Thoracic aorta (tissue), 2 donors: ENCODE measurements around the gene SAMD1. TPM values are rescaled to one million over a fixed set of nuclear protein-coding genes. Genes with fewer than 3 reads are reported as not detected.

Experiments
- ATAC-seq: fragments of 150-250 bp; one replicate; pipeline ENCODE4 v1.8.0; 2017; ENCODE audit warnings: low read depth; ENCODE audit not compliant: insufficient number of reproducible peaks, low FRiP score
- DNase-seq: peaks from one replicate; pipeline ENCODE4 v3.0.0-alpha.2; 2020; ENCODE audit warnings: low spot score
- H3K27ac ChIP-seq, 2 donors: fragments of 200-600 bp; sonication (generic); 1 replicate in 1 of 2; 2 replicates in 1 of 2; pipeline ENCODE4 v1.5.1; 2016; ENCODE audit warnings: mild to moderate bottlenecking in 2 of 2, moderate library complexity in 2 of 2
- H3K27me3 ChIP-seq: fragments of 200-600 bp; sonication (generic); replicated peaks from 2 replicates; pipeline ENCODE4 v1.6.0; 2016; ENCODE audit warnings: mild to moderate bottlenecking; ENCODE audit not compliant: insufficient read depth
- H3K36me3 ChIP-seq: fragments of 200-600 bp; sonication (generic); one replicate; pipeline ENCODE4 v1.5.1; 2016
- H3K4me1 ChIP-seq, 2 donors: fragments of 200-600 bp; sonication (generic); 1 replicate in 1 of 2; 2 replicates in 1 of 2; pipeline versions ENCODE4 v1.5.1 to v1.6.0; 2016; ENCODE audit warnings: low read depth in 2 of 2, mild to moderate bottlenecking in 1 of 2; ENCODE audit not compliant: control insufficient read depth in 1 of 2
- H3K4me3 ChIP-seq: fragments of 200-600 bp; sonication (generic); 2 replicates; pipeline ENCODE4 v1.5.1; 2016; ENCODE audit warnings: mild to moderate bottlenecking
- H3K9me3 ChIP-seq: fragments of 200-600 bp; sonication (generic); 2 replicates; pipeline ENCODE4 v1.5.1; 2016
- total RNA-seq, 2 donors: library from RNA; depleted of rRNA; stranded (reverse); fragments of >200 nt; gene quantifications; one replicate each; pipeline versions ENCODE4 v1.1.0 to v1.2.3, GENCODE V29; 2016
- TF ChIP-seq, protein P1 (sequence below): fragments of 200-600 bp; sonication (generic); IDR thresholded peaks from one replicate; pipeline ENCODE4 v1.5.1; 2019; ENCODE audit warnings: antibody characterized with exemption

SAMD1 gene
- total RNA-seq, 2 donors from 2014 or later: 8.9 to 27.5 TPM

DNA sequence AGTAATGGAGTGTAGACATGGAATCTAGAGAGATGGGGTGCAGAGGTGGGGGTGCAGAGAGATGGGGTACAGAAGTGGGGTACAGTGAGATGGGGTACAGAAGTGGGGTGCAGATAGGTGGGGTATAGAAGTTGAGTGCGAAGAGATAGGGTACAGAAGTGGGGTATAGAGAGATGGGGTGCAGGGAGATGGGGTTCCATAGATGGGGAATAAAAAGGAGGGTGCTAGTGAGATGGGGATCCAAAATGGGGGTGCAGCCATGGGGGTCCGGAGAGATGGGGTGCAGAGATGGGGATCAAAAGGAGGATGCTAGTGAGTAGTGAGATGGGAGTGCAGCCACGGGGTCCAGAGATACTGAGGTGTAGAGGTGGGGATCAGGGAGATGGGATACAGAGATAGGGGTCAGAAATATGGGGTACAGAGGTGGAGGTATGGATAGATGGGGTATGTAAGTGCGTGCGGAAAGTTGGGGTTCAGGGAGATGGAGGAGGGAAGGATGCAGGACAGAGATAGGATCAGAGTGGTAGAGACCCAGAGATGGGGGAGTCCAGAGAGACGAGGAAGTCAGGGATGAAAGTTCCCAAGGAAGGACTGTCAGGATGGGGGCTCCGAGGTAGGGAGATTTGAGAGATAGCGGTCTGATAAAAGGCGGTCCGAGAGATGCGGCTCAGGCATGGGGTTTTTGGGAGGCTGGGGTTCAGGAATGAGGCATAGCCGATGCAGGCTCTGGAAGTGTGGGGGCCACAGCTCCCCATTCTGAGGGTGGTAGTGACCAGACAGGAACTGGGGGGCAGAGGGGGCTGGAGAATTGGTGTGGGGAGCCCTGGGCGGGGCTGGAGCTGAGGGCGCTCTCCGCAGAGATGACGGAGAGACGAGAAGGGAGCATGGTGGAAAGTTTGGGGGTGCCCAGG is 32.1 kb downstream of the SAMD1 start:
- H3K27me3 ChIP-seq: no peaks in the 10 kb centered on the region
- DNase-seq (no peak), ATAC-seq (no peak)

DNA sequence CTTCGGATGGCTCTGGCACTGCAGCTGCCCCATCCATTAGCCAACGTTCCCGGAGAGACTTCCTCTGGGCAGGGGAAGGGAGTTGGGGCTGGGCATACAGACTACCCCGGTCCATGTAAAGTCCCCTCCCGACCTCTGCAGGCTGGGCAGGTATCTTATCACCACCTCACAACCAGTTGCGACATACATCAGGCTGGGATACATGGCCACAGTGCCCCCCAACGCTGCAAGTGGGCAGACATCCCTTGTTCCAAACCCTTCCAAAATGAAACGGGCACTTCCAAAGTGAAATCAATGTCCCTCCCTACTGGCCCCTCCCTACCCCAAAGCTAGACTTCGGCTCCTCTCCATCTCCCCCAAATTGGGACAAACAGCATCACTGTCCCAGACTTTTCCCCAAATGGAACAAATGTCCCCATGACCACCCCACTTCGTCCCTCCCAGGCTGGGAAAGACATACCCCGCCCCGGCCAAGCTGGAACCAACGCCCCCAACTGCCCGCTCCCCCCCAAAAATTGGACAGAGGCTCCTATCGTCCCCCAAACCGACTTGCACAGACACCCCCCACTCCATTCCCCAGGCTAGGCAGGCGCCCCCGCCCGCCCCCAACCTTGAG is 33.7 kb downstream of the SAMD1 start:
- no peaks in the 10 kb centered on the region for H3K36me3 ChIP-seq
- peak overlapping the region; percentile 63 for H3K4me3 ChIP-seq
- H3K27ac ChIP-seq: no peak overlapping the region
- DNase-seq: no peak
- ATAC-seq: no peak
- peaks cover 0 to 14% of the 10 kb centered on the region in 2 donors for H3K4me1 ChIP-seq
- no peaks in the 10 kb centered on the region for H3K9me3 ChIP-seq
- TF ChIP-seq, protein P1, sequence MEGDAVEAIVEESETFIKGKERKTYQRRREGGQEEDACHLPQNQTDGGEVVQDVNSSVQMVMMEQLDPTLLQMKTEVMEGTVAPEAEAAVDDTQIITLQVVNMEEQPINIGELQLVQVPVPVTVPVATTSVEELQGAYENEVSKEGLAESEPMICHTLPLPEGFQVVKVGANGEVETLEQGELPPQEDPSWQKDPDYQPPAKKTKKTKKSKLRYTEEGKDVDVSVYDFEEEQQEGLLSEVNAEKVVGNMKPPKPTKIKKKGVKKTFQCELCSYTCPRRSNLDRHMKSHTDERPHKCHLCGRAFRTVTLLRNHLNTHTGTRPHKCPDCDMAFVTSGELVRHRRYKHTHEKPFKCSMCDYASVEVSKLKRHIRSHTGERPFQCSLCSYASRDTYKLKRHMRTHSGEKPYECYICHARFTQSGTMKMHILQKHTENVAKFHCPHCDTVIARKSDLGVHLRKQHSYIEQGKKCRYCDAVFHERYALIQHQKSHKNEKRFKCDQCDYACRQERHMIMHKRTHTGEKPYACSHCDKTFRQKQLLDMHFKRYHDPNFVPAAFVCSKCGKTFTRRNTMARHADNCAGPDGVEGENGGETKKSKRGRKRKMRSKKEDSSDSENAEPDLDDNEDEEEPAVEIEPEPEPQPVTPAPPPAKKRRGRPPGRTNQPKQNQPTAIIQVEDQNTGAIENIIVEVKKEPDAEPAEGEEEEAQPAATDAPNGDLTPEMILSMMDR: no peak
- H3K27me3 ChIP-seq: no peaks in the 10 kb centered on the region

More for the DNA sequence above, 32.1 kb downstream of the SAMD1 start:
- H3K4me3 ChIP-seq: no peak overlapping the region
- H3K27ac ChIP-seq: no peak overlapping the region
- TF ChIP-seq, protein P1: no peak
- peaks cover 0 to 14% of the 10 kb centered on the region in 2 donors for H3K4me1 ChIP-seq
- no peaks in the 10 kb centered on the region for H3K36me3 ChIP-seq
- no peaks in the 10 kb centered on the region for H3K9me3 ChIP-seq

DNA sequence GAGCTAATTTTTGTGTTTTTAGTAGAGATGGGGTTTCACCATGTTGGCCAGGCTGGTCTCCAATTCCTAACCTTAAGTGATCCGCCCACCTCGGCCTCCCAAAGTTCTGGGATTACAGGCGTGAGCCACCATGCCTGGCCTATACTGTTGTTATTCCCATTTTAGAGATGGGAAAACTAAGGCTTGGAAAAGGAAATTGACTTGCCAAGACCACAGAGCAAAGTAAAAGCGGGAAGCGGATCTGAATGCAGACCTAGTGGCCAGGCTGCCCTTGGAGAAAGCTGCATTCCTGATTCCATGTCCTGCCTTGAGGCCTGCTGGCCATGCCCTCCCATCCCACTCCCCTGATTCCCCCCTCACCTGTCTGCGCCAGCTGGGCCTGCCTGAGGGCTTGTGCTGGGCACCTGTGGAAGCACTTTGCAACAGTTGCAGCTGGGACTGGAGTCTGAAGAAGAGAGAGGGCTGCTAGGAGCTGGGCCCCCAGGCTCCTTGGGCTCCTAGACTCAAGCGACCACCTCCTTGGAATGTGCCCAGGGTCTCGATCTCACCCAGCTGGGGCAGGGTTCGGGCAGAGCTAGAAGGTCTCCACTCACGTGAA is 34.4 kb downstream of the SAMD1 start:
- H3K4me3 ChIP-seq: no peak overlapping the region
- TF ChIP-seq, protein P1: no peak
- no peaks in the 10 kb centered on the region for H3K27me3 ChIP-seq
- no peak overlapping the region for H3K27ac ChIP-seq
- DNase-seq (no peak), ATAC-seq (no peak)
- H3K36me3 ChIP-seq: no peaks in the 10 kb centered on the region
- peaks cover 0 to 14% of the 10 kb centered on the region in 2 donors for H3K4me1 ChIP-seq
- no peaks in the 10 kb centered on the region for H3K9me3 ChIP-seq

DNA sequence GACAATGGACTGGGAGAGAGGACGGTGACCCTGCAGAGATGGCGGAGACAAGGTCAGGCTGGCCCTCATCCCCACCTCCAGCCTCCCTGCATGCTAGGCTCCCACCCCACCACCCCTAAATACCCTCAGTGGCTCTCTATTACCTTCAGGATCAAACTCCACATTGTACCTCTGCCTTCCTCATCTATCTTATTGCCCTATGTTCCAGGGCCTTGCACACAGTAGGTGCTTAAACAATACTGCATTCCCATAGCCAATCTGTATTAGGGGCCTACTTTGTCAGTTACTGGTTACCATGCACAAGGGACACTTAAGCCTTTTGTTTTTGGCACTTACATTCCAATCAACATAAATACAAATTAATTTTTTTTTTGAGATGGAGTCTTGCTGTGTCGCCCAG is 35.2 kb downstream of the SAMD1 start:
- Histone ChIP-seq H3K27ac (no peak overlapping the region), H3K4me3 (no peak overlapping the region), H3K9me3 (no peaks in the 10 kb centered on the region), H3K36me3 (no peaks in the 10 kb centered on the region), H3K27me3 (no peaks in the 10 kb centered on the region), H3K4me1 (peaks cover 0 to 14% of the 10 kb centered on the region in 2 donors)
- DNase-seq (no peak), ATAC-seq (no peak)
- TF ChIP-seq, protein P1: no peak

DNA sequence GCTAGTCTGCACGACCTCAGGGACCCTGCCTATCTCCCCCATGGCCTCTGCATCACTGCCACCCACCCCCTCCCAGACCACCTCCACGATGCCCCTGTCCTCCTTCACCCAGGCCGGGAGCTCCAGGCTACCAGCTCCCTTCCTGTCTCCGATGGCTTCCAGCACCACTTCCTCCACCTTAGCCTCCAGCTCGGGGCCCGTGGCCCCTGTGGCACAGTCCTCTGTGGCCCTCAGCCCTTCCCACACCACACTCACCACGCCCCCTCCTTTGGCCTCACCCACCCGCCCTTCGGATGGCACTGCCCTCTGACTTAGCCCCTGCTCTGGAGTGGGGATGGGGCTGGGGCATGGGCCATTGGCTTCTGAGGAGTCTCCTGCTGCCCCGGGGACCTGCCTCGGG is 35.8 kb downstream of the SAMD1 start:
- TF ChIP-seq, protein P1: no peak
- H3K4me1 ChIP-seq: peaks cover 0 to 14% of the 10 kb centered on the region in 2 donors
- DNase-seq: no peak
- H3K9me3 ChIP-seq: no peaks in the 10 kb centered on the region
- H3K4me3 ChIP-seq: no peak overlapping the region
- H3K27ac ChIP-seq: no peak overlapping the region
- H3K36me3 ChIP-seq: no peaks in the 10 kb centered on the region
- no peaks in the 10 kb centered on the region for H3K27me3 ChIP-seq
- no peak for ATAC-seq
